ENCODE measurements around the gene PRKAA2. TPM values are rescaled to one million over a fixed set of nuclear protein-coding genes. Genes with fewer than 3 reads are reported as not detected.

Gene PRKAA2
- total RNA-seq, 1 experiment from 2014 or later: 4.5 TPM

DNA sequence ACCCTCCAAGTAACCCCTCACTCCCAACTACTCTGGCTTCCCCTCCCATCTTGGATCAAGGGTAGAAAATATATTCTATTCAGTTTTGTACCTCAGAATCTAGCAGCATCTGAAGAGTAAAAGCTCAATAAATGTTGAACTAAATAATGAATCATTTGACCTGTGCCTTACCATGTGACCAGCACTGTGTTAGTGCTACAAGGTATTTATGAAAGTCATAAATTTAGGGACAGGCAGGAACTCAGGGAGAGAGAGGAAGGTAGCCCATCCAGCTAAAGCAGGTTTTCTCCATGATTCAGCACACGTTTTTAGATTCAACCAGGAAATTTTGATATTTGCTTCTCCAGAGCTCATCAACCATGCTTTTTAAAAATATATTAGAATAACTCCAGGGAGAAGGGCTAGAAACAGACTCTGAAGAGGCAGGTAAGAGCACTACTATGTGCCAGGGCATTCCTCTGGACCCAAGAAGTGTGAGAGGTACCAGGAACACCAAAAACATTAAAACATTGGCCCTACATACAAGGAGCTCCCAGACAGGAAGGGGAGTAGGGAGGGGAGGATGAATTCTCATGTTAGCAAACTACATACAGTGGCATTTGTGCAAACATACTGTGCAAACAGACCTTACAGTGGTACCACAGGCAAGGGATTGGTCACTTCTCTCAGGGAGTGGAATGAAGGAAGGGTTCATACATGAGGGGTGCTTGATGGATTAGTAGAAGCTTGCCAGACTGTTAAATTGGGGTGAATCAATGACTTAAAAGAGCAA lies 109.8 kb downstream of the PRKAA2 start:
- Histone ChIP-seq H3K4me2 (ENCODE audit: low read length) (no peak overlapping the region), H3K79me2 (ENCODE audit: low read length) (no peaks in the 10 kb centered on the region), H3K9me2 (replicated peaks; ENCODE audit: low read length) (no peaks in the 10 kb centered on the region), H3K4me3 (ENCODE audit: low read length) (no peak overlapping the region), H3K27ac (ENCODE audit: low read length) (no peak overlapping the region), H3F3A (ENCODE audit: low read length, unreplicated experiment) (no peaks in the 10 kb centered on the region), H3K4me1 (ENCODE audit: insufficient read depth, low read length) (0 out of 2 replicates have a peak, but pooled peaks cover 4% of the 10 kb centered on the region), H3K36me3 (ENCODE audit: low read depth, low read length) (no peaks in the 10 kb centered on the region), H4K20me1 (ENCODE audit: low read length) (no peaks in the 10 kb centered on the region), H3K9ac (ENCODE audit: low read length) (no peak overlapping the region), H3K27me3 (ENCODE audit: low read length) (peaks cover 5% of the 10 kb centered on the region; the same call in 1 of the 2 replicates), H2AFZ (ENCODE audit: low read length) (no peak overlapping the region), H3K9me3 (ENCODE audit: low read length) (no peaks in the 10 kb centered on the region)
- no TSS peak for BruUV-seq (replicated peaks)
- intact Hi-C loops (cut with micrococcal nuclease): no loop called here
- DNase-seq: peak; percentile 24
- ChIA-PET POLR2A (ENCODE audit: unreplicated experiment) (no interaction called here), CTCF (no interaction called here)
- TF ChIP-seq EZH2 (IDR thresholded peaks at IDR 0.05; ENCODE audit: low read length, unreplicated experiment) (no peak), EZH2phosphoT487 (IDR thresholded peaks at IDR 0.05; ENCODE audit: borderline replicate concordance, low read length) (no peak)
- TF ChIP-seq, protein P1, sequence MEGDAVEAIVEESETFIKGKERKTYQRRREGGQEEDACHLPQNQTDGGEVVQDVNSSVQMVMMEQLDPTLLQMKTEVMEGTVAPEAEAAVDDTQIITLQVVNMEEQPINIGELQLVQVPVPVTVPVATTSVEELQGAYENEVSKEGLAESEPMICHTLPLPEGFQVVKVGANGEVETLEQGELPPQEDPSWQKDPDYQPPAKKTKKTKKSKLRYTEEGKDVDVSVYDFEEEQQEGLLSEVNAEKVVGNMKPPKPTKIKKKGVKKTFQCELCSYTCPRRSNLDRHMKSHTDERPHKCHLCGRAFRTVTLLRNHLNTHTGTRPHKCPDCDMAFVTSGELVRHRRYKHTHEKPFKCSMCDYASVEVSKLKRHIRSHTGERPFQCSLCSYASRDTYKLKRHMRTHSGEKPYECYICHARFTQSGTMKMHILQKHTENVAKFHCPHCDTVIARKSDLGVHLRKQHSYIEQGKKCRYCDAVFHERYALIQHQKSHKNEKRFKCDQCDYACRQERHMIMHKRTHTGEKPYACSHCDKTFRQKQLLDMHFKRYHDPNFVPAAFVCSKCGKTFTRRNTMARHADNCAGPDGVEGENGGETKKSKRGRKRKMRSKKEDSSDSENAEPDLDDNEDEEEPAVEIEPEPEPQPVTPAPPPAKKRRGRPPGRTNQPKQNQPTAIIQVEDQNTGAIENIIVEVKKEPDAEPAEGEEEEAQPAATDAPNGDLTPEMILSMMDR (conservative IDR thresholded peaks at IDR 0.05; ENCODE audit: low read depth, low read length): no peak
- ATAC-seq: no peak

DNA sequence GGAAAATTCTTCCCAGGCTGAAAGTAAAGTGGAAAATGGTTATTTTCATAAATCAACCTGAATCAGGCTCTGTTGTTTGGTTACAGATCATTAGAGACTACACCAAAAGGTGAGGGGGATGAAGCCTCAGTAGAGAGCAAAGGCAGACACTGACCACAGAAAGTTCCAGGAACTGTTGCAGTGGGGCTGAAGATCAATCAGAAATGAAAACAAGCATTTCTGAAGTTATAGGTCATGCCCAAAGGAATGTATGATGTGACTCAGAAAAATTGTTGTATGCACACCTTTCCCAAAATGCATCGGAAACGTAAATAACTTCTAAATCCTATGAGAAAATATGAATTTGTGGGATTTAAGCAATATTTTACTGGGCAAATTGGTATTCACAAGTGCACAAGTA lies 110.8 kb downstream of the PRKAA2 start:
- Histone ChIP-seq H4K20me1 (ENCODE audit: low read length) (no peaks in the 10 kb centered on the region), H3K36me3 (ENCODE audit: low read depth, low read length) (no peaks in the 10 kb centered on the region), H3K4me3 (ENCODE audit: low read length) (no peak overlapping the region), H3K4me2 (ENCODE audit: low read length) (no peak overlapping the region), H3K9me2 (replicated peaks; ENCODE audit: low read length) (no peaks in the 10 kb centered on the region), H3F3A (ENCODE audit: low read length, unreplicated experiment) (no peaks in the 10 kb centered on the region), H3K4me1 (ENCODE audit: insufficient read depth, low read length) (0 out of 2 replicates have a peak, but pooled peaks cover 4% of the 10 kb centered on the region), H3K9ac (ENCODE audit: low read length) (no peak overlapping the region), H2AFZ (ENCODE audit: low read length) (no peak overlapping the region), H3K9me3 (ENCODE audit: low read length) (no peaks in the 10 kb centered on the region), H3K79me2 (ENCODE audit: low read length) (no peaks in the 10 kb centered on the region), H3K27ac (ENCODE audit: low read length) (no peak overlapping the region), H3K27me3 (ENCODE audit: low read length) (no peaks in the 10 kb centered on the region)
- ChIA-PET POLR2A (ENCODE audit: unreplicated experiment) (no interaction called here), CTCF (no interaction called here)
- intact Hi-C loops (cut with micrococcal nuclease): no loop called here
- peak; percentile 30 for DNase-seq
- TF ChIP-seq, protein P1 (conservative IDR thresholded peaks at IDR 0.05; ENCODE audit: low read depth, low read length): no peak
- no peak for TF ChIP-seq EZH2phosphoT487 (IDR thresholded peaks at IDR 0.05; ENCODE audit: borderline replicate concordance, low read length)
- no peak for TF ChIP-seq EZH2 (IDR thresholded peaks at IDR 0.05; ENCODE audit: low read length, unreplicated experiment)
- ATAC-seq: no peak
- no TSS peak for BruUV-seq (replicated peaks)

DNA sequence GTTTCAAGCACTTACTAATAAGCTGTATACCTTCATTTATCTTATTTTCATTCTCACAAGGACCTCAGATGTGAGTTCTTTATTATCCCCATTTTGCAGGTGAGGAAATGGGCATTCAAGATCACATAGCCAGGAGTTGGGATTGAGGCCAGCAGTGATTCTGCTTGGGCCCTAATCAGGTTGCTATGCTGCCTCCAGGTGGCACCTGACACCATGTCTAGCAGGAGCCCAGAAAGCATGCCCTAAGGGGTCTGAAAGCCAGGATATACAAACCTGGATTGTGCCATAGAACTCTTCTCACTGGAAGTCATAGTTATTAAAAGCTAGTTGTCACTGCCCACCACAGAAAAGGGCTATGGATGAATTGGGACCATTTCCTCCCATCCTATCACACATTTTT lies 113.0 kb downstream of the PRKAA2 start:
- no peak overlapping the region for H3K4me3 ChIP-seq (ENCODE audit: low read length)
- no peaks in the 10 kb centered on the region for H3K9me3 ChIP-seq (ENCODE audit: low read length)
- no peak overlapping the region for H2AFZ ChIP-seq (ENCODE audit: low read length)
- 0 out of 2 replicates have a peak, but pooled peaks cover 4% of the 10 kb centered on the region for H3K4me1 ChIP-seq (ENCODE audit: insufficient read depth, low read length)
- ChIA-PET CTCF (interaction anchor here (0.6 kb wide), 1 partner anchor 36 kb away, joined by 11 read pairs; no protein-coding TSS in a partner anchor), POLR2A (ENCODE audit: unreplicated experiment) (no interaction called here)
- no peaks in the 10 kb centered on the region for H4K20me1 ChIP-seq (ENCODE audit: low read length)
- no peaks in the 10 kb centered on the region for H3K27me3 ChIP-seq (ENCODE audit: low read length)
- no peak overlapping the region for H3K27ac ChIP-seq (ENCODE audit: low read length)
- TF ChIP-seq, protein P1 (conservative IDR thresholded peaks at IDR 0.05; ENCODE audit: low read depth, low read length): peak; percentile 46
- TF ChIP-seq EZH2 (IDR thresholded peaks at IDR 0.05; ENCODE audit: low read length, unreplicated experiment): no peak
- no peaks in the 10 kb centered on the region for H3K79me2 ChIP-seq (ENCODE audit: low read length)
- BruUV-seq (replicated peaks): no TSS peak
- intact Hi-C loops (cut with micrococcal nuclease): no loop called here
- ATAC-seq: peak; percentile 49; the same call in 1 of the 2 replicates
- H3K36me3 ChIP-seq (ENCODE audit: low read depth, low read length): no peaks in the 10 kb centered on the region
- no peaks in the 10 kb centered on the region for H3K9me2 ChIP-seq (replicated peaks; ENCODE audit: low read length)
- no peak overlapping the region for H3K9ac ChIP-seq (ENCODE audit: low read length)
- no peak overlapping the region for H3K4me2 ChIP-seq (ENCODE audit: low read length)
- H3F3A ChIP-seq (ENCODE audit: low read length, unreplicated experiment): no peaks in the 10 kb centered on the region
- DNase-seq: peak; percentile 54
